Psoas muscle (tissue), 8 donors: ENCODE results near the gene KBTBD12. TPM values are rescaled to one million over a fixed set of nuclear protein-coding genes. Genes with fewer than 3 reads are reported as not detected.
A peak's percentile ranks its signal among the peaks of the same experiment; 100 is the strongest.

Experiments used
- ATAC-seq, 4 donors: fragments of 200-7000 bp; cut with Tn5 transposase; one replicate each; pipeline ENCODE4 v1.9.1; 2020; ENCODE audit warnings: moderate library complexity in 3 of 4, mild to moderate bottlenecking in 2 of 4
- DNase-seq, 2 donors: peaks; one replicate each; pipeline ENCODE4 v3.0.0-alpha.2; 2020
- H3K27ac ChIP-seq: fragments of 200-600 bp; one replicate; pipeline ENCODE4 v1.8.0; 2022
- H3K27me3 ChIP-seq, 3 donors: fragments of 200-600 bp in 1 of 3; one replicate each; pipeline versions ENCODE4 v1.6.1 to v1.8.0; 2013 to 2022; ENCODE audit warnings: low read length in 2 of 3, mild to moderate bottlenecking in 2 of 3, moderate library complexity in 1 of 3; ENCODE audit not compliant: insufficient read depth in 3 of 3
- H3K36me3 ChIP-seq, 2 donors: fragments of 200-600 bp in 1 of 2; one replicate each; pipeline versions ENCODE4 v1.6.1 to v1.8.0; 2013 to 2022; ENCODE audit warnings: low read depth in 1 of 2, mild to moderate bottlenecking in 1 of 2, moderate library complexity in 1 of 2; ENCODE audit not compliant: insufficient read depth in 1 of 2
- H3K4me1 ChIP-seq: fragments of 200-600 bp; one replicate; pipeline ENCODE4 v1.8.0; 2022
- H3K4me3 ChIP-seq: fragments of 200-600 bp; one replicate; pipeline ENCODE4 v1.8.0; 2022; ENCODE audit warnings: mild to moderate bottlenecking
- H3K9me3 ChIP-seq: fragments of 200-600 bp; one replicate; pipeline ENCODE4 v1.8.0; 2022
- WGBS, 3 donors: extraction: QIAGEN DNeasy Blood & Tissue Kit; methylation state at CpG; one replicate each; pipeline versions ENCODE4 v1.1.6 to v1.1.7; 2013; 5-methylcytosine and 5-hydroxymethylcytosine counted together
- intact Hi-C, 2 donors: fragments of 100-400 bp; cut with DNase I; formaldehyde crosslinking; loops; one replicate each; pipeline versions ENCODE4 v1.11.0 to v1.14.2; 2022
- polyA plus RNA-seq, 3 donors: library from polyadenylated mRNA; stranded (reverse); fragments of 200-250 nt; gene quantifications; one replicate each; pipeline ENCODE4 v1.2.3, GENCODE V29; 2013
- total RNA-seq, 4 donors: library from RNA; stranded (reverse); fragmentation: NEBNext Ultra II Directional in 2 of 4; extraction: Animal tissue kit (Norgen Biotek cat#: 25700) in 2 of 4; gene quantifications; one replicate each; pipeline versions ENCODE4 v1.2.1 to v1.2.4, GENCODE V29; 2021 to 2023
- TF ChIP-seq, protein P1 (sequence below): fragments of 200-600 bp; IDR thresholded peaks from one replicate; pipeline ENCODE4 v1.8.0; 2022; ENCODE audit warnings: antibody characterized with exemption
- donor health status: healthy with polysubstance abuse.
- donor health status: DM: no; HTN: no; CAD: no; lungs with moderate emphysema.
- donor health status: Bipolar disorder and iron deficiency.
- donor health status: healthy.
- donor health status: DM: yes; HTN: yes; CAD: no.
- donor health status: DM: no; HTN: no; CAD: no.
- donor health status: DM: no; HTN: no; CAD: no.
- donor health status: DM: yes; HTN: yes; CAD: no.

The KBTBD12 gene
- total and polyA plus RNA-seq, 7 donors, result 2.1 to 47.5 (median 20.6) TPM

GRCh38 chr3:127970966-127971592 is 56.0 kb downstream of the KBTBD12 start:
- H3K9me3 ChIP-seq, result no peaks in the 10 kb centered on the region
- DNase-seq (no peak), ATAC-seq (peak; percentile 68 to 84 (median 76))
- H3K27me3 ChIP-seq, result no peaks in the 10 kb centered on the region
- peaks cover 0 to 27% of the 10 kb centered on the region in 2 donors for H3K36me3 ChIP-seq
- H3K4me3 ChIP-seq, result no peak overlapping the region
- no peaks in the 10 kb centered on the region for H3K4me1 ChIP-seq
- intact Hi-C loops, result loop anchor here (2.0 to 5.0 kb wide), 2 partner anchors 318 to 319 kb away; no protein-coding TSS in a partner anchor
- 61 to 76% (median 65%) methylated on average over 4 of the region's 4 CpGs for WGBS, 3 donors
- TF ChIP-seq, protein P1, sequence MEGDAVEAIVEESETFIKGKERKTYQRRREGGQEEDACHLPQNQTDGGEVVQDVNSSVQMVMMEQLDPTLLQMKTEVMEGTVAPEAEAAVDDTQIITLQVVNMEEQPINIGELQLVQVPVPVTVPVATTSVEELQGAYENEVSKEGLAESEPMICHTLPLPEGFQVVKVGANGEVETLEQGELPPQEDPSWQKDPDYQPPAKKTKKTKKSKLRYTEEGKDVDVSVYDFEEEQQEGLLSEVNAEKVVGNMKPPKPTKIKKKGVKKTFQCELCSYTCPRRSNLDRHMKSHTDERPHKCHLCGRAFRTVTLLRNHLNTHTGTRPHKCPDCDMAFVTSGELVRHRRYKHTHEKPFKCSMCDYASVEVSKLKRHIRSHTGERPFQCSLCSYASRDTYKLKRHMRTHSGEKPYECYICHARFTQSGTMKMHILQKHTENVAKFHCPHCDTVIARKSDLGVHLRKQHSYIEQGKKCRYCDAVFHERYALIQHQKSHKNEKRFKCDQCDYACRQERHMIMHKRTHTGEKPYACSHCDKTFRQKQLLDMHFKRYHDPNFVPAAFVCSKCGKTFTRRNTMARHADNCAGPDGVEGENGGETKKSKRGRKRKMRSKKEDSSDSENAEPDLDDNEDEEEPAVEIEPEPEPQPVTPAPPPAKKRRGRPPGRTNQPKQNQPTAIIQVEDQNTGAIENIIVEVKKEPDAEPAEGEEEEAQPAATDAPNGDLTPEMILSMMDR, result peak; percentile 66
- no peak overlapping the region for H3K27ac ChIP-seq

GRCh38 chr3:127974226-127974625 is 59.2 kb downstream of the KBTBD12 start:
- no peaks in the 10 kb centered on the region for H3K9me3 ChIP-seq
- H3K27ac ChIP-seq, result no peak overlapping the region
- WGBS, 3 donors, result 91 to 94% (median 93%) methylated on average over 2 of the region's 2 CpGs
- TF ChIP-seq, protein P1, result no peak
- H3K4me1 ChIP-seq, result no peaks in the 10 kb centered on the region
- intact Hi-C loops, result loop anchor here in 1 of 2 donors (5.0 kb wide), 1 partner anchor 322 kb away; no protein-coding TSS in a partner anchor
- DNase-seq, result no peak
- no peak for ATAC-seq
- H3K36me3 ChIP-seq, result peaks cover 0 to 14% of the 10 kb centered on the region in 2 donors
- H3K4me3 ChIP-seq, result no peak overlapping the region
- no peaks in the 10 kb centered on the region for H3K27me3 ChIP-seq

GRCh38 chr3:127975153-127976029 is 60.4 kb downstream of the KBTBD12 start:
- DNase-seq (no peak), ATAC-seq (no peak)
- WGBS, 3 donors, result 73 to 91% (median 83%) methylated on average over 6 of the region's 6 CpGs
- no peak overlapping the region for H3K27ac ChIP-seq
- peaks cover 0 to 14% of the 10 kb centered on the region in 2 donors for H3K36me3 ChIP-seq
- H3K4me1 ChIP-seq, result no peaks in the 10 kb centered on the region
- TF ChIP-seq, protein P1, result no peak
- no peaks in the 10 kb centered on the region for H3K9me3 ChIP-seq
- no peaks in the 10 kb centered on the region for H3K27me3 ChIP-seq
- H3K4me3 ChIP-seq, result no peak overlapping the region
- intact Hi-C loops, result no loop called here

- H3K4me1 ChIP-seq, result no peaks in the 10 kb centered on the region
- TF ChIP-seq, protein P1, result no peak
Observed at GRCh38 chr3:127978636-127979035, 63.6 kb downstream of the KBTBD12 start.

More at GRCh38 chr3:127978636-127979035, 63.6 kb downstream of the KBTBD12 start:
- DNase-seq, result no peak
- 57 to 80% (median 63%) methylated on average over 2 of the region's 2 CpGs for whole genome bisulfite sequencing, 3 donors
- H3K36me3 ChIP-seq, result peaks cover 0 to 7% of the 10 kb centered on the region in 2 donors
- H3K9me3 ChIP-seq, result no peaks in the 10 kb centered on the region
- H3K4me3 ChIP-seq, result no peak overlapping the region
- ATAC-seq, result no peak
- no peaks in the 10 kb centered on the region for H3K27me3 ChIP-seq
- intact Hi-C loops, result no loop called here
- H3K27ac ChIP-seq, result no peak overlapping the region
